Fibroblast of gingiva (primary cell): ENCODE data around the gene NR2E1.

Experiments
- DNase-seq: peaks from one replicate; pipeline ENCODE4 v3.0.0-alpha.2; 2011; ENCODE audit warnings: low read depth

Gene NR2E1

DNA sequence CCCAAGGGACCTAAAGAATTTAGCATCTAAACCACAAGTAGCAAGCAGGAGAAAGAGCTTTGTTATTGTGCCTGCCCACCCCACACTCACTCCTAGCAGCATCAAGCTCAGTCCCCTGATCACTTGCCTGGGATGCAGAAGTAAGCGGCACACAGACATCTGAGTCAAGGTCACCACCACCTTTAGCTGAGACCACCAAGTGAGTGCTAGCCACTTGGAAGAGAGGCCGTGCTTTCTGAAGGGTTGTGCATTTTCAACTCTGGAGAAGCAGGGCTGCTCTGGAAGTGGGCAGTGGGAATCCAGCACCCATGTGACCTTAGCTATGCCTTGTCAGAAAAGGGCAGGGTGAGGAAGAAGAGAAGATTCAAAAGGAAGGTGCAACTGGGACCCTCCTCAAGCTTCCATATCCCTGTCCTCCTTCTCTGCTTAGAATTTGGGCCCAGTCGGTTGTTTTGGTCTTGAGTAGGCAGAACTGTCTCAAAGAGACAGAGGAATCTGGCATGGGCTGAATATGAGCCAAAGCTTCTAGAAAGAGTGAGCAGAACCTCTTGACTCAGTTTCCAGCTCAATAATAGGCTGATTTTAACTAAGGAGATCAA lies 6.2 kb downstream of the NR2E1 start:
- DNase-seq, result no peak

DNA sequence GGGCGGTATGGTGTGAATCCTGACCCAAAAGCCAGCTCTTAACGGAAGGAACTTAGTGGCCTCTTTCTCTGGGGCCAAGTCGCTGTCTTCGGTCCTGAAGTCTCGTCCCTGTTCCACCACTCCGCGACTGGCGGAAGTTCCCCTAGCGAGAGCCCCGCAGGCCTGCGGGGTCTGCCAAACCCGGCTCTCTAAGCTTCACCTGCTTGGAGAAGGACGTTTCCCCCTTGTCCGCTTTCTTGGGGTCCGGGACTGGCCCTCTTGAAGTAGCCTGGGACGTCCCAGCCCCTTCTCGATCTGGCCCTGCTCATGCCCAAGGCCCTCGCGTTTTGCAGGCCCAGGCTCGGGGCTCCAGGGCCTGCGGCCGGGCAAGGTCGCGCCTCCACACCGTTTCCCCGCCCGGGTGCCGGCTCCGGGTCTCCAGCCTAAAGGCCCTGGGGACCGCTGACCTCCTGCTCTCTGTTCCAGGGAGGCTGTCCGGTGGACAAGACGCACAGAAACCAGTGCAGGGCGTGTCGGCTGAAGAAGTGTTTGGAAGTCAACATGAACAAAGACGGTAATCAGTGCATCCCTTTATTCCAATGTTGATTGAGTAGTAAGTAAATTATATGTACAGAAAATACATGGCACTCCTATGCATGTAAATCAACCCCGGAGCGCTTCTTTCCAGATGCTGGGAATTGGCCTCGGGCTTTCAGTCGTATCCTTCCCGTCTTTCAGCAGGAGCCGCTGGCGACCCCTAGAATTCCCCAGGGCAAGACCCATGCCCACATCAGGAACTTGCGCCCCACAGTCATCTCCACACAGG lies 8.8 kb downstream of the NR2E1 start:
- DNase-seq, result no peak

DNA sequence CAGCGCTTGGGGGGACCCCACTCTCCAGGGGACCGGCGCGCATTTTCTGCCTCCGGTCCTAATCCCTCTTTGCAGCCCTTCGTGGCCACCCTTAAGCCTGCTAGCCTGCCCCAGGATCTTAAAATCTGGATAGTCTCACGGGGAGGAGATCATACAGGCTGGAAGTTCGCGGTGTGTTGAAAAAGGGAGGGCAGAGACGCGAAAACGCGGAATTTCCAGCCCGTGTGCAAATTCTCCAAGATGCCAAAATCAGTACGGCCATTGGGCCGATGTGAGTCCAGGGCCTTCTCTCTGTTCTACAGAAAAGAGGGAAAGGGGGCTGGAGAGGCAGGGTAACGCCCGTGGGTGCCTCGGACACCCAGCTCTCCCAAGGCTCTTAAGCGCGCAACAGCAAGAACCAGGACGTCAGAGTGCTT lies 9.4 kb downstream of the NR2E1 start:
- DNase-seq, result no peak

DNA sequence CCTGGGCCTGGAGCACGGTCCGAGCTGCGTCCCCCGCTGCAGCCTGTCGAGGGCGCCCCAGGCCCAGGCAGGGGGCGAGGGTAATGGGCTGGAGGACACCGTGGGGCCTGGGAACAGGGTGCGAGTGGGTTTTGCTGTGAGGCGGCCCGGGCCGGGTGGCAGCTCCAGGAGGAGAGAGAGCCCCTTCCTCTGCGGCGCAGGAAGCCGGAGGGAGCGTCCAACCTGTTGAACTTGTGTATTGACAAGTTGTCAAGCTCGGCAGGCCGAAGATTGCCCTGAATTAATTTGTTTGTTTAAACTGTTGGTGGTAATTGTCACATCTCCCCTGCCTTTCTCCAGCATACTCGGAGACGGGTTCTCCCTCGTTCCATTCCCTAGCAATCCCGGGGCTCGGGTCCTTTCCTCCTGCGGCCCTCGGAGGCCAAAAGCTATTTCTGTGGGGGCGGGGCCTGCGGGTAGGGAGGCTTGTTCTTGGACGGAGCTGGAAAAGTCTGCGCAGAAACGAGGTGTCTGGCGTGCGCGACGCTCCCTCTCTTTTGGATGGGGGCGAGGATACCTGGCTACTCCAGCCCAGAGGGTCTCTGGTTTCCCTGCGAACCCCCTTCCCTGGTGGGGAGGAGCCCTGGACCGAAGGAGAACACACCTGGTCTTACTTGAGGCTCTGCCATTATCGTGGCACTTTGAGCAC lies 9.9 kb downstream of the NR2E1 start:
- DNase-seq, result no peak

DNA sequence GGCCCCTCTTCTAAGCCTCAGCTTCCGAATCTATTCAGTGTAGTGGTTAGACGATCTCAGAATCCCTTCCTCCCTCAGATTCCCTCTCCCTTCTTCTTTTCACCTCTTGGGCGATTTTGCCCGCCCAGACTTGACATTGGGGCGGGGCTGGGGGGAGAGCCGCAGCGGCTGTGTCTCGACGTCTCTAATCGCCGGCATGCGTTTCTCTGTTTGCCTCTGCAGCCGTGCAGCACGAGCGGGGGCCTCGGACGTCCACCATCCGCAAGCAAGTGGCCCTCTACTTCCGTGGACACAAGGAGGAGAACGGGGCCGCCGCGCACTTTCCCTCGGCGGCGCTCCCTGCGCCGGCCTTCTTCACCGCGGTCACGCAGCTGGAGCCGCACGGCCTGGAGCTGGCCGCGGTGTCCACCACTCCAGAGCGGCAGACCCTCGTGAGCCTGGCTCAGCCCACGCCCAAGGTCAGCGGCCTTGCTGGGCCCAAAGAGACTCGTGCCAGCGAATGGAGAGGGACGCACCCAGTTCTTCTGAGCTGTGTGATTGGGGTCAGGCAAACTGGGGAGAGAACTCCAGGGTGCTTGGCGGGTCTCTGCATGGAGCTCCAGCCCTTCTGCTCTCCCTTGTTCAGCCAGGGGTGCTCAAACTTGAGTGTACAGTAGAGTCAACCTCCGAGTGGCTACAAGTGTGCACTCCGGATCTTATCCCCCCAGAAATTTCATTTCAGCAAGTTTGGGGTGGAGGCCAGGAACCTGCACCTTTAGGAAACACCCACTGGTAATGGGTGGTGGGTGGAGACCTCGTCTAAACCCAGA lies 10.7 kb downstream of the NR2E1 start:
- no peak for DNase-seq

DNA sequence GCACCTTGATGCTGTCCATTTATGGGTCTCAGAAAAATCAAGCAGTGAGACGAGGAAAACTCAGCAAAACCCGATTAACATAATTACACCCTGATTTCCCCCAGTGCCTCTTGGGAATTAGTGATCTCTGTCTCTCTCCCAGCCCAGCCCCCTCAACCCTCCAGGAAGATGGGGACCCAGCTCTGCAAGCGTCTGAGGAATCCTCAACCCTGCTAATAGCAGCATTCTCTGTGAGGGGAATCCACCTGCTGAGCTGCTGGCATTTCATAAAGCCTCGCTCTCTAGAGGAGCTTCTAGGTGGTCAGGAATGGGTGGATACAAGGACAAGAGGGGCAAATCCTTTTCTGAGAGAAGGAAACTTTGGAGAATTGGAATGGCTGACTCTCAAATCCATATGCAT lies 13.9 kb downstream of the NR2E1 start:
- no peak for DNase-seq

DNA sequence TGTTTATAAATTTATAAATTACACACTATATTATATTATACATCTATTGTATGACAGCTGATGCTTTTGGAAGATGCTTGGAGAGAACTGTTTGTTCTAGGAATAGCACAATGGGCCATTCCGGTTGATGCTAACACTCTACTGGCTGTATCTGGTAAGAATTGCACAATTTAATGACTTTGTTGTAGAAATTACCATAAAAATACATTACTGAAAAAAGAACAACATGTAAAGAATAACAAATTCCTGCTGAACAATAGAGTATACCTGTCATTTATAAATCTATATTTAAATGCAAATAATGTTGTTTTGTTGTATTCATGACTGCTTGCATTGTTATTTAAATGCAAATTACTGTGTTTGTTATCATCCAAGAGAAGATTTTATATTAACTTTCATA lies 14.4 kb downstream of the NR2E1 start:
- no peak for DNase-seq

DNA sequence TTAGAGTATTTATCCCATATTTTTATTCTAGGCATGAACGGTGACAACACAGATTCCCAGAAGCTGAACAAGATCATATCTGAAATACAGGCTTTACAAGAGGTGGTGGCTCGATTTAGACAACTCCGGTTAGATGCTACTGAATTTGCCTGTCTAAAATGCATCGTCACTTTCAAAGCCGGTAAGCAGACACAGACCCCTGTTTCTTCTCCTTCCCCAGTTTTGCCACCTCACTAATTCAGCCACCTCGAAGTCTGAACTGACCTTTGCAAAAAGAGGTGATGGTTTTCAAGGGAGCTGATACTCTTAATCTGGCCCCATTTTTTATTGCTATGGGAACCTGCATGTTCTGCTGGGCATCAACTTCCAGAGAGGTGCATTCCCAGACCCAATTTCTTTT lies 15.0 kb downstream of the NR2E1 start:
- no peak for DNase-seq

DNA sequence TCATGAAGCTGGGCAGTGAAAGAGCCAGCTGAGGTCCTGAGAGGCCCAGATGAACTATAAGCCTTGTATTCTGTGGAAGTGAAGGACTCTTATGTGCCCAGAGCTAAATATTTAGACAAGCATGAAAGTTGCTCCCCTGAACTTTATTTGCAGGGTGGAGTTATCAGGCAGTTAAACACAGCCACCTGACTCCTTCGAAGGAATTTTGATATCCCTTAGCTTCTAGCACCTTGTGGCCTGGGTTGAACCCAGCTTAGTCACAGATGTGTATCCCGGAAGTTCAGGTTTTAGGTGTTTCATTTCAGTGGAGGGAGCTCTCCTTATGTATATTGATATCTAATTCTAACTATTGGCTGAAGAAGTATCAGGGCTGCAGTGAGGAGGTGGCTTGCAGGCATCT lies 20.4 kb downstream of the NR2E1 start:
- no peak for DNase-seq

DNA sequence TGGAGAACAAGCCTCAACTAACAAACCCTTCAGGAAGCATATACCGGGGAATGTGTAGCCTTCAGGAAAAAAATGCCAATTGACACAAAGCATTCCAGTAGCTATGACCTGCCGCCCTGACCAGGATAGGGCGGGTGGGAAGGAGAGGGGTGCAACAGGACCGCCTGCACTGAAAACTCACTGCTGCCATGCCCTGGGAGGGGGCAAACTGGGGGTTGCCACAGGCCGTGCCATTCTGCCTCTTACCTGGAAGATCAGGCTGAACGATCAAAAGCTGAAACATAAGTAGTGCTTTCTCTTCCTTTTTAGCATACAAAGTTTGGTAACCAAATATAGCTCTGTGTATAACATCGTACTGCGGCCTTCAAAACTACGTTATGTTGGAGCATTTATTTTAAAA lies 21.7 kb downstream of the NR2E1 start:
- DNase-seq, result no peak

DNA sequence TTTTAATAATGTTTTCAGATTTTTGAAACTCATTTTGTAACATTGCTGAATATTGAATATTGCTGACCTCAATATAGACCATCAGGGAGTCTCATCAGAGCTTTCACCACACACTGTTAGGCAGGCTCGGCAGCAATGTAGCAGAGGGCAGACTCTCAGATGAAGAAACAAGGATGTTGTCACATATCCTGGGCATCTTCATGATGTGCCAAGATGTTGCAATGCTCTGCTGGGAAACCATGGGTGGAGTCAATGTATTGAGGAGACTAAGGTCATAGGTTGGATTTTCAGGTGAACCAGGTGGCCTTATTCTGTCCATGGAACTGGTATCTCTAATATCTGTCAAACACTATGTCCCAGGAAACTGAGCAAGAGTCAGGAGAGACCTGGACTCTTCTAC lies 27.3 kb downstream of the NR2E1 start:
- no peak for DNase-seq

DNA sequence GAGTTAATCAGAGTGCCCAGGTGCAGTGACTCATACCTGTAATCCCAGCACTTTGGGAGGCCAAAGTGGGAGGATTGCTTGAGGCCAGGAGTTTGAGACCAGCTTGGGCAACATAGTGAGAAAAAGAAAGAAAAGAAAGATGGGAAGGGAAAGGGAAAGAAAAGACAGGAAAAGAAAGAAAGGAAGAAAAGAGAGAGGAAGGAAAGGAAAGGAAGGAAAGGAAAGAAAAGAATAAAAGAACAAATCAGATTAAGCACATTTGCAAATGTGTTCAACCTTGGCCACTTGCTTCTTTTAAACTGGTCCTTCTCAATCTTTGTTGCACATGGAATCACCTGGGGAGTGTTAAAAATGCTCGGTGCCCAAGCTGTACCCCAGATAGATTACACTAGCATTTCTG lies 28.0 kb downstream of the NR2E1 start:
- no peak for DNase-seq

DNA sequence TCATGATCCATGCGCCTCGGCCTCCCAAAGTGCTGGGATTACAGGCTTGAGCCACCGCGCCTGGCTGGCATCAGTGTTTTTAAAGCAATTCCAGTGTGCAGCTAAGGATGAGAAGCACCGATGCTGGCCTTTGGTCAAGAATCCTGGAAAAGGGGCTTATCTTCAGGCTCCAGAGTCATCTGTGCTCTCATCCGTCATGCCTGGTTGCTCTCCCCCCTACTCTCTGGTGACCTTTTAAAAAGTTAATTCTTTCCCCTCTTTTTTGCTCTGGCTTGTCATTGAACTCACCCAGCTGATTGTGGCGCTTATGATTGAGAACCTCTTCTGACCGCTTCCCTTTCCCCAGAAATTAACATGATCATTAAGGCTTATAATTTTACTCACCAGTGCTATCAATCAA lies 28.7 kb downstream of the NR2E1 start:
- DNase-seq, result no peak

DNA sequence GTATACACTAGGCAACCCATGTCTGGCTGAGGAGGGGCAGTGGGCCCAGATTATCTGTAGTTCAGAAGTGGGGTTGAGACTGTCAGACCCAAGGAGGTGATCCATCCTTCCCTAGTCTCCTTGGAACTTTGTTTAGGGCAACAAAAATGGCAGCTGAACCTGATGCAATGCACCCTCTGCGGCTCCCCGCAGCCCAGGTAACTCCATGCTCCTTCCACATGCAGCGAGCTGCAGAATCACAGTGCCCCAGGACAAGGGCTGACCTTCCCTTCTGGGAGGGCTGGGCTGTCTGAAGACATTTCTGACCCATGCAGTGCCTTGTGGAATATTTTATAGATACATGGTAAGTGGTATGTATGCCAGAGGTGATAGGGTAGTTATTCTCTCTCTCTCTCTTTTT lies 29.4 kb downstream of the NR2E1 start:
- no peak for DNase-seq

DNA sequence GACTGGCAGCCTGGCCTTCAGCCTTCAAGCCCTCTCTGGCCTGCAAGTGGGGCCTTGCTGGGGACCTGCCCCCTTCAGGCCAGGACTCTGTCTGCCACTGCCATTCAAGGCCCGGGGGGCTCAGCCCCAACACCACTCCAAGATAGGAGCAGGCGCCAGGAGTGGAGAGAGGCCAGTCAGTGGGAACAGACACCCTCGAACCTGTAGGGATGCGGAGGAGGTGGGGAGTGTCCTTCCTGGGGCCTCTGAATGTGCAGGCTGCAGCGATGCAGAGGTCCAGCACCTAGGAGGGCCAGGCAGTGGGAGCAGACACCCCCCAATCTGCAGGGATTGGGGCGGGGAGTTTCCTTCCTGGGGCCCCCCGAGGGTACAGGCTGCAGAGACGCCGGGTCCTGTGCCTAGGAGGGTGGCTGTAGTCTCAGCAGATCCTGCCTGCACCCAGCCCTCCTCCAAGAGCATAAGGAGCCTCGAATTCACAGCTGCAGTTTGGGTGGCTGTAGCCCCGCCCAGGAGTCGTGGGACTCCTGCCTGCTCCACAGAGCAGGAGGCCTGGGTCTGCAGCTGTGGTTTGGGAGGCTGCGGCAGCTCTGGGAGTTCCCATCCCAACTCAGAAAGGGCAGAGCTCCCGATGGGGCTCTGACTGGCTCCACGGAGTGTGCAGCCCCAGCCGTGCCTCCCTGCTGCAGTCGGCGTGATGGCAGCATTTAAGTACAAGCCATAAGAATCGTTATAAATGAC lies 33.1 kb downstream of the NR2E1 start:
- DNase-seq, result no peak

DNA sequence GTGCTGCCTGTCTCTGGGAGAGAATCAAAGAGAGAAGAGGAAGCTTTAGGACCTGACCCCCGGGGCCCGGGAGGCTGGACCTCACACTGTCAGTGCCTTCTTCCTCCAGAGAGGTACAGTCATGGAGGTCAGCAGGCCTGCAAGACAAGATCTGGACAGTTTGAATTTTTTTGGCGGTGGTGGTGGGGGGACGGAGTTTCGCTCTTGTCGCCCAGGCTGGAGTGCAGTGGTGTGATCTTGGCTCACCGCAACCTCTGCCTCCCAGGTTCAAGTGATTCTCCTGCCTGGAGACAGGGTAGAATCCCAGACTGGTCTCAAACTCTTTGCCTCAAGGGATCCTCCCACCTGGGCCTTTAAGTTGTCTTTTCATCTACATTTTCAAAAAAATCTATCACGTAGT lies 34.4 kb downstream of the NR2E1 start:
- no peak for DNase-seq

DNA sequence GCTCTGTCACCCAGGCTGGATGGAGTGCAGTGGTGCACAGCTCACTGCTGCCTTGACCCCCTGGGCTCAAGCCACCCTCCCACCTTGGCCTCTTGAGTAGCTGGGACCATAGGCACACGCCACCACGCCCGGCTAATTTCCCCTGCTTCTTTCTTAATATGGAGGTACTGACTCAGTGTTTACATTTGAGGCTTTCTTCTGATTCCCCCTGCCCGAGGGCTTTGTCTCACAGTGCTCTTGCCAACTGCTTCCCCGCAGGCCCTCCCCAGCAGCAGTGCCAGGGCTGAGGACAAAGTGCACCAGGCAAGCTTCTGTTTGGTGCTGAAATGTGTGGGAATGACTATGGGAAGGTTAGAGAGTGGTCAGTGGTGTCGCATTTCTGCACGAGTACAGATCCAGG lies 34.8 kb downstream of the NR2E1 start:
- DNase-seq, result peak; percentile 63

DNA sequence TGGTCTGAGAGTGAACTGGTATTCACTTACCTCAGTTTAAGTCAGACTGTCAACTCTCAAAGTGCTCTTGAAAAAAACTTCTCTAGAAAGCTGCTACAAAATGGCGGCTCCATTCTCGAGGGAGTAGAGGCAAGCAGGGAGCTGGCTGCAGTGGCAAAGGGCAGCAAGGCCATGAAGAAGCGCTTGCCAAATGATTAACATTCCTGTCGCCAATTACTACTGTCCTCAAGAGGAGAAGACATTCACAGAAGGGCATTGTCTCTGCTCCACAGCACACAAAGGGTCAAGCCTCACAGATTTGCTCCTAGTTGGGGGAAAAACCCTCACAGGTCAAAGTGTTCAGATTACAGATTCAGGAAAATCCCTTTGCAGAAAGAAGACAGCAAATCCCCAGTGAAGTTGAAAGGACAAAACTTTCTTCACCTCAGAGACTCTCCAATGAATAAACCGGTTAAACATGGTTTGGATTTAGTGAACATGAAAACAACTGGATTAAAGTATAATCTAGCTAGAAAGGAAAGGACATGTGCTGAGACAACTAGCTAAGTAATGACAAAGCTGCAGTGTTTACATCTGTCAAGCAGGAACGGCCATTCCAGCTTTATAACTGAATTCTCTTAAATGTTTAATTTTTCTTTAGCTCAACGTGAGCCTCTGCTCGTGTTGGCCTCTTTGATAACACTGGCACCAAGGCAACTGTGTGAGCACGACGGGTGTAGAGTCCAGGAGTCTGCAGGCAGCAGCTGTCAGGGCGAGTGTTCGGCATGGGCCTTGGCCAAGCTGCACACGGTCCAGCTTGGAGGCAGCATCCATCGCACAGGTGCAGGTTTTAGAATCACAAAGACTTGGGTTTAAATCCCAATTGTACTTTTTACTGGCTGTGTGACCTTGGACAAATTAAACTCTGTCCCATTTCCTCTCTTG lies 37.6 kb downstream of the NR2E1 start:
- no peak for DNase-seq

DNA sequence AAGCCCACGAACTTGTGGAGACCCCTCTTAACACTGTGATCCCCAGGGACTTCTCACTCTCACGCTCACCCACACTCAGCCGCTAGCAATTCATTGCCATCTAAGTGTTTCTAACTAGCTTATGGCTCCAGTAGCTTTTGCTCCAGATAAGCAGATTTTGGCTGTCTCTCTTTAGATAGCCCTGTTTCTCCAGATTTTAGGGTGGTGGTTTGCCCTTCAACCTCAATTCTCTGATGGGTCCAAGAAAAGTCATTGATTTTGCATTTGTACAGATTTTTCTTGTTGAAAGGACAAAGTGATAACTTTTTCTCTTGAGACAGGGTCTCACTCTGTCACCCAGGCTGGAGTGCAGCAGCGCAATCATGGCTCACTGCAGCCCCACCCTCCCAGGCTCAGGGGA lies 41.2 kb downstream of the NR2E1 start:
- DNase-seq, result no peak

DNA sequence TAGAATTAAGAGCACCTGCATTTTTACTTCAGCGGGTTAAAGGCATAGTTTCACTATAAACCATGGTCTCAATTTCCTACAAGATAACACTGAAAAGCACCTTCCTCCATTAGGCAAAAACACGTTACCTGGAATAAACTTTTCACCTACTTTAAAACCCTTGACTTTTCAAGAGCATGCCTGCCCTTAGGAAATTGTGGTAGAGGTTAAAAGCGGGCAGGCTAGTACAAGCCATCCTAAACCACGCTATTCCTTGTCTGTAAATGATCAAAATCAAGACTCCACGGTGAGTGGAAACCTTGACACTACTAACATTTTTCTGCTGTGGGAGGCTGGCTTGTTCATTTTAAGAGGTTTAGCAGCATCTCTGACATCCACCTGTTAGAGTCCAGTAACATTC lies 43.9 kb downstream of the NR2E1 start:
- no peak for DNase-seq

DNA sequence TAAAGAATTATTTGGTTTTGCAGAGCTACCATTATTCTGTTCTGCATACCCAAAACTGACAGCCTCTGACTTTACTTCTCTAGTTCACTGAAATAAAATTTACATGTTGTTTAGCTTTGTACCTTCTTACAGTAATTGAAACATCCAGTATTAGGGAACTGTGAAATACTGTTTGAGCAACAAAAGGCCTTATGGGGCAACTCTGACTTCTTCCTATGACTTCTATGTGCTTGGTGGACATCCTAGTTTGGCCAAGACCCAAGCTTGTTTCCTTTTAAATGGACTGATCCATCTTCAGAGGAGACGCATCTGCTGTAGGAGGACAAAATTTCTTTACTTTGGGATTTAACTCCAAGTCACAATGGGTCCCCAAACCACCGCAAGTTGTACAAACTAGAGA lies 44.7 kb downstream of the NR2E1 start:
- DNase-seq, result no peak
